HuH-7.5 (cell line): Measurements from ENCODE around the gene OR9G1.
"Not testable (repeated sequence)": the region's sequence is repeated elsewhere in the genome, so short reads cannot be mapped to it uniquely, and the experiment has no call there.

Experiments
- DNase-seq: peaks from one replicate; pipeline ENCODE4 v3.0.0; 2011; ENCODE audit warnings: low spot score

Gene OR9G1

GRCh38 chr11:56698795-56699194, at the start of gene OR9G1:
TSS of gene OR9G1 (plus strand) at chr11:56699095. CDS start at chr11:56700388, 1,293 bp downstream.
- no peak for DNase-seq

- DNase-seq, result no peak
These were observed 39.1 kb upstream of the OR9G1 start for GRCh38 chr11:56659755-56660154.

GRCh38 chr11:56663386-56663785, 35.5 kb upstream of the OR9G1 start, which contains the start of gene OR5AR1:
TSS of gene OR5AR1 (plus strand) at chr11:56663686. CDS start at chr11:56663686, 0 bp downstream.
- DNase-seq, result no peak

- no peak for DNase-seq
These were observed 27.9 kb upstream of the OR9G1 start for GRCh38 chr11:56670984-56671383.

GRCh38 chr11:56688554-56689100, 10.3 kb upstream of the OR9G1 start:
- DNase-seq, result no peak

- not testable (repeated sequence) for DNase-seq
These were observed 7.7 kb upstream of the OR9G1 start for GRCh38 chr11:56691179-56691578.

- no peak for DNase-seq
These were observed 5.5 kb upstream of the OR9G1 start for GRCh38 chr11:56693428-56693827.

GRCh38 chr11:56700242-56700913, 1.5 kb downstream of the OR9G1 start:
- no peak for DNase-seq

GRCh38 chr11:56700914-56701485, 2.1 kb downstream of the OR9G1 start:
- DNase-seq, result no peak

- no peak for DNase-seq
These were observed 7.0 kb downstream of the OR9G1 start for GRCh38 chr11:56705784-56706396.

- DNase-seq, result no peak
These were observed 7.6 kb downstream of the OR9G1 start for GRCh38 chr11:56706486-56706885.

GRCh38 chr11:56714206-56714605, 15.3 kb downstream of the OR9G1 start:
- DNase-seq, result no peak

- DNase-seq, result no peak
These were observed 17.5 kb downstream of the OR9G1 start for GRCh38 chr11:56716379-56716854.

GRCh38 chr11:56720513-56720912, 21.6 kb downstream of the OR9G1 start:
- no peak for DNase-seq

- DNase-seq, result no peak
These were observed 41.2 kb downstream of the OR9G1 start for GRCh38 chr11:56740107-56740506.

- no peak for DNase-seq
These were observed 42.0 kb downstream of the OR9G1 start for GRCh38 chr11:56740886-56741285.

GRCh38 chr11:56748597-56748996, 49.7 kb downstream of the OR9G1 start, which contains the start of gene OR9G4:
TSS of gene OR9G4 (minus strand) at chr11:56748697. CDS start at chr11:56743766, 4,931 bp downstream.
- no peak for DNase-seq

GRCh38 chr11:56750190-56750589, 51.3 kb downstream of the OR9G1 start:
- DNase-seq, result peak; percentile 35

- no peak for DNase-seq
These were observed 52.6 kb downstream of the OR9G1 start for GRCh38 chr11:56751480-56751879.
